ENCODE results near the gene GPR156. TPM values are rescaled to one million over a fixed set of nuclear protein-coding genes. Genes with fewer than 3 reads are reported as not detected.
"Not testable (repeated sequence)": the region's sequence is repeated elsewhere in the genome, so short reads cannot be mapped to it uniquely, and the experiment has no call there.

GPR156 gene
- total and polyA plus RNA-seq, 4 donors: 0.08 to 0.71 (median 0.41) TPM

DNA sequence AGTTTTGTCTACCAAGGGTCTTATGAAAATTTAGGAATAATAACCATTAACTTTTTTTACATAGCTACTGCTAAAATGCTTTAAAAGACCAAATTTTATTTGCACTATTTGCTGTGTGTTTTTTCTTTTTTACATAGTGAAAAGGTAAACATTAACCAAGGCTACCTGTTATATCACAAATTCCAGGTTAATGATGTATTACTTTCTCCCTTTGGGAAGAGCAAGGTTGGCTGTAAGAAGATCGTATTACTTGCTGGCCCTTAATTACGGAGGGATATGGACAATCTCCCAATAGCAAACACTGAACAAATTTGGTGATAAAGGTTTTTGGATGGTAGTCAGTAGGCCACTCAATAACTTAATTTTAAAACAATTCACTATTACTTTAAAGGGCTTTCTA, 41.8 kb upstream of the GPR156 start:
- H3K9me3 ChIP-seq (ENCODE audit: control insufficient read depth in 4 of 4, insufficient read depth in 3 of 4, low read length in 3 of 4): no peaks in the 10 kb centered on the region
- no peak overlapping the region for H3K27ac ChIP-seq (ENCODE audit: low read depth in 1 of 2, low read length in 1 of 2)
- H3K36me3 ChIP-seq (ENCODE audit: control insufficient read depth in 4 of 4, insufficient read depth in 4 of 4, low read length in 4 of 4): peaks cover 4 to 18% (median 9%) of the 10 kb centered on the region in 4 donors
- 91 to 96% methylated on average over 2 of the region's 2 CpGs for WGBS, 2 donors
- H3K27me3 ChIP-seq (ENCODE audit: control insufficient read depth in 3 of 3, insufficient read depth in 3 of 3, low read length in 2 of 3): no peaks in the 10 kb centered on the region
- H3K4me1 ChIP-seq (ENCODE audit: control insufficient read depth in 5 of 5, insufficient read depth in 5 of 5, low read length in 5 of 5): no peaks in the 10 kb centered on the region
- DNase-seq (no peak), ATAC-seq (ENCODE audit: insufficient read depth, low FRiP score) (no peak)
- H3K9ac ChIP-seq (ENCODE audit: insufficient read depth in 1 of 2, low read length in 2 of 2): no peak overlapping the region
- no peak for TF ChIP-seq CTCF (IDR thresholded peaks at IDR 0.05; ENCODE audit: control extremely low read depth, extremely low read depth)
- H3K4me3 ChIP-seq: no peak overlapping the region

DNA sequence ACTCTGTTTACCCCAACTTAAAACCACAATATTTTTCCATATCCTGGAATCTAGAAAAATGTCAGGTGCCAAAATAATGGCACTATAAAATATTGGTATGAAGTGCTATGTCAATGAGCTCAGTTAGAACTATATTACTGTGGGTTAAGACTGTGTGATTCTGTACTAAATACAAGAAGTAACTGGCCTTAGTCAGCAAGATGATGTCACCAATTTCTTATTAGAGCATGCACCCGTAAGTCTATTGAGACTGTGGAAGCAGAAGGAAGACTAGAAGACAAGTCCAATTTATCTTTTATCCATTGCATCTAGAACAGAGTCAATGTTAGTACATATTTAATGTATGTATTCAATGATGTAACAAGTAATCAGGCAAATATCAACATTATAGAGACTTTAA, 39.2 kb upstream of the GPR156 start:
- ATAC-seq (ENCODE audit: insufficient read depth, low FRiP score): no peak
- H3K36me3 ChIP-seq (ENCODE audit: control insufficient read depth in 4 of 4, insufficient read depth in 4 of 4, low read length in 4 of 4): peaks cover 0 to 4% (median 3%) of the 10 kb centered on the region in 4 donors

DNA sequence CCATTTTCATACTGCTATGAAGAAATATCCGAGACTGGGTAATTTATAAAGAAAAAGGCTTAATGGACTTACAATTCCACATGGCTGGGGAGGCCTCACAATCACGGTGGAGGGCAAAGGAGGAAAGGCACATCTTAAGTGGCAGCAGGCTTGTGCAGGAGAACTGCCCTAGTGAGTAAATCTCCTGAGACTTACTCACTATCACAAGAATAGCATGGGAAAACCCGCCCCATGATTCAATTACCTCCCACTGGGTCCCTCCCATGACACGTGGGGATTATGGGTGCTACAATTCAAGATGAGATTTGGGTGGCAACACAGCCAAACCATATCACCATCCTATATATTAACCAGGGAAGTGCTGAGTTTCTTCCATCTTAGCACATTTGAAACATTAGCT, 38.7 kb upstream of the GPR156 start:
- ATAC-seq (ENCODE audit: insufficient read depth, low FRiP score); DNase-seq; H3K9ac ChIP-seq (ENCODE audit: insufficient read depth in 1 of 2, low read length in 2 of 2); H3K27ac ChIP-seq (ENCODE audit: low read depth in 1 of 2, low read length in 1 of 2); H3K4me1 ChIP-seq (ENCODE audit: control insufficient read depth in 5 of 5, insufficient read depth in 5 of 5, low read length in 5 of 5); H3K4me3 ChIP-seq; H3K36me3 ChIP-seq (ENCODE audit: control insufficient read depth in 4 of 4, insufficient read depth in 4 of 4, low read length in 4 of 4); H3K9me3 ChIP-seq (ENCODE audit: control insufficient read depth in 4 of 4, insufficient read depth in 3 of 4, low read length in 3 of 4); H3K27me3 ChIP-seq (ENCODE audit: control insufficient read depth in 3 of 3, insufficient read depth in 3 of 3, low read length in 2 of 3): not testable (repeated sequence)
- WGBS, 2 donors: 93 to 95% methylated on average over 4 of the region's 4 CpGs

More for the DNA sequence above, 39.2 kb upstream of the GPR156 start:
- no peaks in the 10 kb centered on the region for H3K9me3 ChIP-seq (ENCODE audit: control insufficient read depth in 4 of 4, insufficient read depth in 3 of 4, low read length in 3 of 4)
- no peak for TF ChIP-seq CTCF (IDR thresholded peaks at IDR 0.05; ENCODE audit: control extremely low read depth, extremely low read depth)
- no peak overlapping the region for H3K27ac ChIP-seq (ENCODE audit: low read depth in 1 of 2, low read length in 1 of 2)
- no peaks in the 10 kb centered on the region for H3K27me3 ChIP-seq (ENCODE audit: control insufficient read depth in 3 of 3, insufficient read depth in 3 of 3, low read length in 2 of 3)
- no peaks in the 10 kb centered on the region for H3K4me1 ChIP-seq (ENCODE audit: control insufficient read depth in 5 of 5, insufficient read depth in 5 of 5, low read length in 5 of 5)
- no peak overlapping the region for H3K9ac ChIP-seq (ENCODE audit: insufficient read depth in 1 of 2, low read length in 2 of 2)
- WGBS, 2 donors: 64 to 72% methylated on average over 1 of the region's 1 CpG
- no peak for DNase-seq
- H3K4me3 ChIP-seq: no peak overlapping the region

- ATAC-seq (ENCODE audit: insufficient read depth, low FRiP score) (no peak), DNase-seq (no peak)
- no peak for TF ChIP-seq CTCF (IDR thresholded peaks at IDR 0.05; ENCODE audit: control extremely low read depth, extremely low read depth)
- Histone ChIP-seq H3K36me3 (ENCODE audit: control insufficient read depth in 4 of 4, insufficient read depth in 4 of 4, low read length in 4 of 4) (no peaks in the 10 kb centered on the region), H3K4me1 (ENCODE audit: control insufficient read depth in 5 of 5, insufficient read depth in 5 of 5, low read length in 5 of 5) (no peaks in the 10 kb centered on the region), H3K9me3 (ENCODE audit: control insufficient read depth in 4 of 4, insufficient read depth in 3 of 4, low read length in 3 of 4) (peaks cover 0 to 10% (median 5%) of the 10 kb centered on the region in 4 donors), H3K27me3 (ENCODE audit: control insufficient read depth in 3 of 3, insufficient read depth in 3 of 3, low read length in 2 of 3) (no peaks in the 10 kb centered on the region), H3K27ac (ENCODE audit: low read depth in 1 of 2, low read length in 1 of 2) (no peak overlapping the region), H3K9ac (ENCODE audit: insufficient read depth in 1 of 2, low read length in 2 of 2) (no peak overlapping the region), H3K4me3 (no peak overlapping the region)
- WGBS, 2 donors: 94 to 96% methylated on average over 24 of the region's 24 CpGs
Observed at GRCh38 chr3:120311863-120312794, 27.1 kb upstream of the GPR156 start.
